Endothelial cell of umbilical vein (primary cell): ENCODE results near the gene HS6ST2. TPM values are rescaled to one million over a fixed set of nuclear protein-coding genes. Genes with fewer than 3 reads are reported as not detected.

Experiments
- BruUV-seq: library from RNA; stranded (reverse); fragments of 400-500 nt; replicated peaks from 2 replicates; lab custom pipeline; 2021; lab: Mats Ljungman, UMichigan
- CTCF ChIA-PET: fragments of 300-600, 350-600 bp; sonication (Branson Sonifier 250); formaldehyde crosslinking; loops from one replicate; lab custom pipeline; 2021; ENCODE audit warnings: antibody characterized with exemption, inconsistent platforms; lab: Charles Lee
- POLR2A ChIA-PET: fragments of 300-600, 350-600 bp; sonication (Branson Sonifier 250); formaldehyde crosslinking; loops from one replicate; lab custom pipeline; 2021; ENCODE audit warnings: antibody characterized with exemption, inconsistent platforms; lab: Charles Lee
- DNase-seq: peaks from one replicate; pipeline ENCODE4 v3.0.0-alpha.2; 2011; ENCODE audit warnings: low read depth, low spot score
- FAIRE-seq: peaks from 2 replicates; lab custom pipeline; 2011; peaks lifted over from hg19 to GRCh38; lab: Jason Lieb, UNC
- H2AFZ ChIP-seq: 2 replicates; pipeline ENCODE4 v1.6.0; 2012; ENCODE audit warnings: low read depth, low read length, control low read depth, inconsistent platforms
- H3K27ac ChIP-seq: 2 replicates; pipeline ENCODE4 v1.5.1; 2011; ENCODE audit warnings: low read depth, mild to moderate bottlenecking, control low read depth, low read length, moderate library complexity; ENCODE audit not compliant: insufficient read depth
- H3K27me3 ChIP-seq, 2 experiments: 2 replicates each; pipeline versions ENCODE4 v1.6.0 to v1.6.1; 2011; ENCODE audit warnings: low read length in 2 of 2, mixed read lengths in 1 of 2; ENCODE audit not compliant: control insufficient read depth in 2 of 2, insufficient read depth in 2 of 2
- H3K36me3 ChIP-seq, 2 experiments: 2 replicates in 1 of 2; 3 replicates in 1 of 2; pipeline ENCODE4 v1.5.1; 2011; ENCODE audit warnings: low read length in 2 of 2, mild to moderate bottlenecking in 1 of 2, moderate library complexity in 1 of 2; ENCODE audit not compliant: control insufficient read depth in 2 of 2, insufficient read depth in 2 of 2; ENCODE audit errors: extremely low read depth in 1 of 2
- H3K4me1 ChIP-seq: 3 replicates; pipeline ENCODE4 v1.5.1; 2011; ENCODE audit warnings: mild to moderate bottlenecking, low read length; ENCODE audit not compliant: control insufficient read depth, insufficient read depth; ENCODE audit errors: extremely low read depth
- H3K4me2 ChIP-seq: 2 replicates; pipeline ENCODE4 v1.6.1; 2011; ENCODE audit warnings: low read length, control low read depth, mixed read lengths; ENCODE audit not compliant: insufficient read depth
- H3K4me3 ChIP-seq, 3 experiments: fragments of 200-600 bp in 1 of 3; sonication (generic), shearing (Covaris generic) in 1 of 3; replicated peaks in 1 of 3; 2 replicates each; pipeline ENCODE4 v1.5.1; 2011 to 2016; ENCODE audit warnings: control low read depth in 3 of 3, low read length in 3 of 3, mild to moderate bottlenecking in 2 of 3, inconsistent platforms in 1 of 3, low read depth in 1 of 3, moderate library complexity in 1 of 3; ENCODE audit not compliant: insufficient read depth in 1 of 3
- H3K79me2 ChIP-seq: 2 replicates; pipeline ENCODE4 v1.6.0; 2012; ENCODE audit warnings: low read length, inconsistent platforms; ENCODE audit not compliant: control insufficient read depth, insufficient read depth
- H3K9ac ChIP-seq: replicated peaks from 2 replicates; pipeline ENCODE3; 2011; ENCODE audit warnings: low read length, control low read depth; ENCODE audit not compliant: insufficient read depth; ENCODE audit errors: extremely low read depth
- H3K9me1 ChIP-seq: replicated peaks from 3 replicates; pipeline ENCODE4 v1.6.0; 2011; ENCODE audit warnings: mild to moderate bottlenecking, low read length; ENCODE audit not compliant: control insufficient read depth, insufficient read depth; ENCODE audit errors: extremely low read depth
- H3K9me3 ChIP-seq: replicated peaks from 2 replicates; pipeline ENCODE4 v1.5.1; 2012; ENCODE audit warnings: low read length, inconsistent platforms; ENCODE audit not compliant: control insufficient read depth, insufficient read depth
- H4K20me1 ChIP-seq: replicated peaks from 2 replicates; pipeline ENCODE3; 2011; ENCODE audit warnings: mild to moderate bottlenecking, low read length; ENCODE audit not compliant: control insufficient read depth, insufficient read depth; ENCODE audit errors: extremely low read depth
- CTCF ChIP-seq, 2 donors: IDR thresholded peaks; 1 replicate in 1 of 2; 2 replicates in 1 of 2; pipeline ENCODE4 v1.5.1; 2011; ENCODE audit warnings: low read length in 2 of 2, mild to moderate bottlenecking in 2 of 2, moderate library complexity in 2 of 2, control low read depth in 1 of 2, inconsistent platforms in 1 of 2, low read depth in 1 of 2; ENCODE audit not compliant: insufficient read depth in 1 of 2; ENCODE audit errors: extremely low read depth in 1 of 2
- EZH2 ChIP-seq: IDR thresholded peaks from 2 replicates; pipeline ENCODE4 v1.6.1; 2012; ENCODE audit warnings: borderline replicate concordance, low read depth, mild to moderate bottlenecking, moderate library complexity, low read length, inconsistent platforms; ENCODE audit not compliant: severe bottlenecking
- FOS ChIP-seq: IDR thresholded peaks from 2 replicates; pipeline ENCODE4 v1.6.1; 2011; ENCODE audit warnings: mild to moderate bottlenecking, low read length, moderate library complexity, borderline replicate concordance; ENCODE audit not compliant: insufficient read depth
- GATA2 ChIP-seq: IDR thresholded peaks from 2 replicates; pipeline ENCODE4 v1.7.0; 2011; ENCODE audit warnings: low read depth, mild to moderate bottlenecking, moderate library complexity, mixed read lengths, low read length; ENCODE audit not compliant: insufficient read length, insufficient read depth
- JUN ChIP-seq: IDR thresholded peaks from 2 replicates; pipeline ENCODE4 v1.6.1; 2011; ENCODE audit warnings: borderline replicate concordance, low read depth; ENCODE audit not compliant: insufficient read length, insufficient read depth
- MYC ChIP-seq: IDR thresholded peaks from one replicate; pipeline ENCODE4 v1.6.1; 2011; ENCODE audit warnings: mild to moderate bottlenecking, low read depth, low read length
- POLR2A ChIP-seq: IDR thresholded peaks from 2 replicates; pipeline ENCODE4 v1.6.1; 2012; ENCODE audit warnings: low read depth, mild to moderate bottlenecking, control low read depth, low read length
- POLR2AphosphoS5 ChIP-seq: IDR thresholded peaks from 2 replicates; pipeline ENCODE4 v1.6.1; 2012; ENCODE audit warnings: low read depth, mild to moderate bottlenecking, control low read depth, low read length, moderate library complexity; ENCODE audit not compliant: insufficient read depth
- dilution Hi-C: fragments of 300-500 bp; cut with MboI; formaldehyde crosslinking; loops from one replicate; pipeline ENCODE4 v1.15.0; 2019; ENCODE audit warnings: low sequenced_read_pairs; ENCODE audit not compliant: extremely low pct_ligation_motif_present
- intact Hi-C: fragments of 100-400 bp; cut with micrococcal nuclease; formaldehyde crosslinking; loops from one replicate; pipeline ENCODE4 v1.10.0; 2022
- polyA plus RNA-seq, 4 experiments: library from polyadenylated mRNA; depleted of rRNA in 3 of 4; stranded (reverse) in 3 of 4; unstranded in 1 of 4; fragments of >200 nt; gene quantifications; 2 replicates each; pipeline versions ENCODE4 v1.2.1 to v1.2.3, GENCODE V29; 2011 to 2012; ENCODE audit warnings: missing spikeins in 1 of 4
- total RNA-seq: library from RNA; stranded (reverse); gene quantifications from 2 replicates; pipeline ENCODE4 v1.2.3, GENCODE V29; 2021
- TF ChIP-seq, protein P1 (sequence below): IDR thresholded peaks from 2 replicates; pipeline ENCODE4 v1.6.1; 2011; ENCODE audit not compliant: insufficient read depth, insufficient read length

HS6ST2 gene
- total and polyA plus RNA-seq, 2 donors (not counting 3 experiments of a cell fraction or from before 2014, with no cell fraction given) = 0.49 to 0.84 TPM

GRCh38 chrX:132738951-132739350, 219.5 kb downstream of the HS6ST2 start:
- CTCF ChIA-PET = interaction anchor here (1.8 to 2.3 kb wide), 2 partner anchors 202 to 932 kb away, joined by 6 to 7 read pairs; no protein-coding TSS in a partner anchor

GRCh38 chrX:132737743-132738142, 220.7 kb downstream of the HS6ST2 start:
- no peak overlapping the region for H3K27ac ChIP-seq
- DNase-seq (no peak), FAIRE-seq (no peak)
- no TSS peak for BruUV-seq
- H3K9me3 ChIP-seq = no peaks in the 10 kb centered on the region
- TF ChIP-seq POLR2AphosphoS5 (no peak), POLR2A (no peak), GATA2 (no peak), JUN (no peak), EZH2 (no peak), CTCF (IDR thresholded peaks at IDR 0.05; ENCODE audit: extremely low read depth in 1 of 2, insufficient read depth in 1 of 2, low read depth in 1 of 2, low read length in 2 of 2) (no peak), FOS (no peak), MYC (no peak)
- TF ChIP-seq, protein P1, sequence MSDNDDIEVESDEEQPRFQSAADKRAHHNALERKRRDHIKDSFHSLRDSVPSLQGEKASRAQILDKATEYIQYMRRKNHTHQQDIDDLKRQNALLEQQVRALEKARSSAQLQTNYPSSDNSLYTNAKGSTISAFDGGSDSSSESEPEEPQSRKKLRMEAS = no peak
- intact Hi-C loops = no loop called here
- H3K4me3 ChIP-seq = no peak overlapping the region
- dilution Hi-C loops = no loop called here
- no peaks in the 10 kb centered on the region for H3K9me1 ChIP-seq
- no peaks in the 10 kb centered on the region for H3K4me1 ChIP-seq
- H2AFZ ChIP-seq = no peak overlapping the region
- H3K79me2 ChIP-seq = no peaks in the 10 kb centered on the region
- no peaks in the 10 kb centered on the region for H3K27me3 ChIP-seq
- H3K9ac ChIP-seq = no peak overlapping the region
- ChIA-PET CTCF (interaction anchor here (1.2 to 2.3 kb wide), 2 partner anchors 12 to 933 kb away, joined by 6 to 7 read pairs; no protein-coding TSS in a partner anchor), POLR2A (no interaction called here)
- H4K20me1 ChIP-seq = no peaks in the 10 kb centered on the region
- H3K36me3 ChIP-seq = no peaks in the 10 kb centered on the region
- no peak overlapping the region for H3K4me2 ChIP-seq

More at GRCh38 chrX:132738951-132739350, 219.5 kb downstream of the HS6ST2 start:
- Histone ChIP-seq H3K27ac (no peak overlapping the region), H3K27me3 (no peaks in the 10 kb centered on the region), H3K9me3 (no peaks in the 10 kb centered on the region), H4K20me1 (no peaks in the 10 kb centered on the region), H3K4me1 (no peaks in the 10 kb centered on the region), H3K36me3 (no peaks in the 10 kb centered on the region), H3K4me2 (no peak overlapping the region), H3K4me3 (no peak overlapping the region), H3K9ac (no peak overlapping the region), H2AFZ (no peak overlapping the region), H3K9me1 (no peaks in the 10 kb centered on the region), H3K79me2 (no peaks in the 10 kb centered on the region)
- no TSS peak for BruUV-seq
- TF ChIP-seq MYC (no peak), GATA2 (no peak)
- POLR2A ChIA-PET = no interaction called here
- dilution Hi-C loops = no loop called here
- intact Hi-C loops = no loop called here
- no peak for DNase-seq
- no peak for FAIRE-seq
